SKM-1 treated with dmso at 0.1 percent for 144 hours (cell line): ENCODE data around the gene PIP5K1B.
A peak's percentile ranks its signal among the peaks of the same experiment; 100 is the strongest.

Experiments
- DNase-seq: peaks from one replicate; lab custom pipeline; 2025; ENCODE audit not compliant: unreplicated experiment; lab: John Stamatoyannopoulos, UW

Gene PIP5K1B

GRCh38 chr9:69016191-69017096, 311.4 kb downstream of the PIP5K1B start:
- DNase-seq: no peak

- DNase-seq: no peak
Measured at GRCh38 chr9:69018737-69019136, 313.7 kb downstream of the PIP5K1B start.

- no peak for DNase-seq
Measured at GRCh38 chr9:69019808-69020207, 314.8 kb downstream of the PIP5K1B start.

GRCh38 chr9:69020301-69021145, 315.5 kb downstream of the PIP5K1B start:
- no peak for DNase-seq

GRCh38 chr9:69023650-69024049, 318.6 kb downstream of the PIP5K1B start:
- no peak for DNase-seq

- no peak for DNase-seq
Measured at GRCh38 chr9:69027355-69028097, 322.5 kb downstream of the PIP5K1B start.

- no peak for DNase-seq
Measured at GRCh38 chr9:69028754-69029153, 323.7 kb downstream of the PIP5K1B start.

- DNase-seq: no peak
Measured at GRCh38 chr9:69029535-69029934, 324.5 kb downstream of the PIP5K1B start.

- DNase-seq: no peak
Measured at GRCh38 chr9:69030851-69031645, 326.0 kb downstream of the PIP5K1B start.

GRCh38 chr9:69034071-69034470, 329.0 kb downstream of the PIP5K1B start:
- DNase-seq: no peak

- peak; percentile 46 for DNase-seq
Measured at GRCh38 chr9:69035438-69036308, 330.6 kb downstream of the PIP5K1B start, which contains the start of gene FXN. Gene FXN, plus strand, starts transcription at chr9:69035752. Its CDS starts 31 bp downstream, at chr9:69035783.

- no peak for DNase-seq
Measured at GRCh38 chr9:69036309-69036708, 331.3 kb downstream of the PIP5K1B start.

- no peak for DNase-seq
Measured at GRCh38 chr9:69036799-69037198, 331.8 kb downstream of the PIP5K1B start.

GRCh38 chr9:69040646-69041045, 335.6 kb downstream of the PIP5K1B start:
- no peak for DNase-seq

GRCh38 chr9:69044240-69045219, 339.5 kb downstream of the PIP5K1B start:
- DNase-seq: no peak

GRCh38 chr9:69045821-69046220, 340.8 kb downstream of the PIP5K1B start:
- DNase-seq: no peak

GRCh38 chr9:69046723-69047122, 341.7 kb downstream of the PIP5K1B start:
- DNase-seq: no peak

GRCh38 chr9:69047371-69047770, 342.3 kb downstream of the PIP5K1B start:
- DNase-seq: no peak
